WTC11 (cell line): ENCODE results near the gene BBLN.

Experiments used
- NFE2L1 ChIP-seq: sonication (generic); formaldehyde crosslinking; IDR thresholded peaks from 2 replicates; pipeline ENCODE4 v1.8.1; 2023; ENCODE audit warnings: missing genetic modification reagents
- TF ChIP-seq, protein P1 (sequence below): sonication (generic); formaldehyde crosslinking; IDR thresholded peaks from 2 replicates; pipeline ENCODE4 v1.8.1; 2022; ENCODE audit warnings: mild to moderate bottlenecking, missing genetic modification reagents, moderate library complexity, borderline replicate concordance
- TF ChIP-seq, protein P2 (sequence below): fragments of 200-600 bp; IDR thresholded peaks from 2 replicates; pipeline ENCODE4 v1.8.0; 2022; ENCODE audit warnings: antibody characterized with exemption
- TF ChIP-seq, protein P3 (sequence below): sonication (generic); formaldehyde crosslinking; IDR thresholded peaks from 2 replicates; pipeline ENCODE4 v1.8.1; 2022; ENCODE audit warnings: low read depth, missing genetic modification reagents, borderline replicate concordance

DNA sequence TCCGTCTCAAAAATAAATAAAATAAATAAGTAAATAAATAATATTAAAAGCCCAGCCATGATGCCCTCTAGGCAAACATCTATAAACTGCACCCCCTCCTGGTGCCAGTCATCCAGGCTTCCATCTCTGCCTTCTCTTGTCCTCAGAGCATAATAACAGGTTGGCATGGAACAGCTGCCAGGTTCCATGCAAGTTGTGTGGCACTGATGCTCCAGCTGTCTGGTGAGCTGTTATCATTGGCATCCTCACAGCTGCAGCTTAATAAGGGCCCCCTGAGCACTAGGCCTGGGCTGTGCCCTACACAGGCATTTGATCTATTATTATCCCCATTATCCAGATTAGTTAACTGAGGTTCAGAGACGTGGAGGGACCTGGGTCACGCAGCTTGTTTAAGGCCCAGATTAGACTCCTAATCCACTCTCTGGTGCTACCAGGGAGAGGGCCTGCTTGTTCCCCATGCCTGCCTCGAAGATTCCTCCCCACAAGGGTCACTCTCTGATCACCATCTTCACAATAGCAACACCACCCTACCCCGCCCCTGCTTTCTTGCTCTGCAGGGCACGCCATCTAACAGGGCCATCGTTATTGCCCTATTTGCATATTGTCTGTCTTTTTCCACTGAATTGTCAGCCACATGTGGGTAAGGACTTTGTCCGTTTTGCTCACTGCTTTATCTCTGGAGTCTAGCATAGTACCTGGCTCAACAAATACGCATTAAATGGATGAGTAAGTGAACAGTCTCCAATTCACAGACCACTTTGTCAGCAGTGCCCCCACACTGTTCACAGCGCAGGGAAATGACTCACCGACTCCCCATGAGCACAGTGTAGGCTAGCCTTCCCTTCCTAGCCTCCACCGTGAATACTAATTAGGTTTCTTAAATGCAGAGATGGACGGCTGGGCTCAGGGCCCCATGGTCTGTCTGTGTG is 41.6 kb downstream of the BBLN start:
- no peak for TF ChIP-seq NFE2L1 (CRISPR knock-in tag)
- TF ChIP-seq, protein P1, sequence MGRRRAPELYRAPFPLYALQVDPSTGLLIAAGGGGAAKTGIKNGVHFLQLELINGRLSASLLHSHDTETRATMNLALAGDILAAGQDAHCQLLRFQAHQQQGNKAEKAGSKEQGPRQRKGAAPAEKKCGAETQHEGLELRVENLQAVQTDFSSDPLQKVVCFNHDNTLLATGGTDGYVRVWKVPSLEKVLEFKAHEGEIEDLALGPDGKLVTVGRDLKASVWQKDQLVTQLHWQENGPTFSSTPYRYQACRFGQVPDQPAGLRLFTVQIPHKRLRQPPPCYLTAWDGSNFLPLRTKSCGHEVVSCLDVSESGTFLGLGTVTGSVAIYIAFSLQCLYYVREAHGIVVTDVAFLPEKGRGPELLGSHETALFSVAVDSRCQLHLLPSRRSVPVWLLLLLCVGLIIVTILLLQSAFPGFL (CRISPR knock-in tag), result no peak
- TF ChIP-seq, protein P2, sequence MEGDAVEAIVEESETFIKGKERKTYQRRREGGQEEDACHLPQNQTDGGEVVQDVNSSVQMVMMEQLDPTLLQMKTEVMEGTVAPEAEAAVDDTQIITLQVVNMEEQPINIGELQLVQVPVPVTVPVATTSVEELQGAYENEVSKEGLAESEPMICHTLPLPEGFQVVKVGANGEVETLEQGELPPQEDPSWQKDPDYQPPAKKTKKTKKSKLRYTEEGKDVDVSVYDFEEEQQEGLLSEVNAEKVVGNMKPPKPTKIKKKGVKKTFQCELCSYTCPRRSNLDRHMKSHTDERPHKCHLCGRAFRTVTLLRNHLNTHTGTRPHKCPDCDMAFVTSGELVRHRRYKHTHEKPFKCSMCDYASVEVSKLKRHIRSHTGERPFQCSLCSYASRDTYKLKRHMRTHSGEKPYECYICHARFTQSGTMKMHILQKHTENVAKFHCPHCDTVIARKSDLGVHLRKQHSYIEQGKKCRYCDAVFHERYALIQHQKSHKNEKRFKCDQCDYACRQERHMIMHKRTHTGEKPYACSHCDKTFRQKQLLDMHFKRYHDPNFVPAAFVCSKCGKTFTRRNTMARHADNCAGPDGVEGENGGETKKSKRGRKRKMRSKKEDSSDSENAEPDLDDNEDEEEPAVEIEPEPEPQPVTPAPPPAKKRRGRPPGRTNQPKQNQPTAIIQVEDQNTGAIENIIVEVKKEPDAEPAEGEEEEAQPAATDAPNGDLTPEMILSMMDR, result no peak
- TF ChIP-seq, protein P3, sequence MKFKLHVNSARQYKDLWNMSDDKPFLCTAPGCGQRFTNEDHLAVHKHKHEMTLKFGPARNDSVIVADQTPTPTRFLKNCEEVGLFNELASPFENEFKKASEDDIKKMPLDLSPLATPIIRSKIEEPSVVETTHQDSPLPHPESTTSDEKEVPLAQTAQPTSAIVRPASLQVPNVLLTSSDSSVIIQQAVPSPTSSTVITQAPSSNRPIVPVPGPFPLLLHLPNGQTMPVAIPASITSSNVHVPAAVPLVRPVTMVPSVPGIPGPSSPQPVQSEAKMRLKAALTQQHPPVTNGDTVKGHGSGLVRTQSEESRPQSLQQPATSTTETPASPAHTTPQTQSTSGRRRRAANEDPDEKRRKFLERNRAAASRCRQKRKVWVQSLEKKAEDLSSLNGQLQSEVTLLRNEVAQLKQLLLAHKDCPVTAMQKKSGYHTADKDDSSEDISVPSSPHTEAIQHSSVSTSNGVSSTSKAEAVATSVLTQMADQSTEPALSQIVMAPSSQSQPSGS, result no peak
